Medulla oblongata (tissue), 1 donor: Measurements from ENCODE around the gene RPS16.

Experiments used
- DNase-seq: peaks from one replicate; pipeline ENCODE4 v3.0.0-alpha.2; 2015; ENCODE audit errors: extremely low spot score

Gene RPS16

GRCh38 chr19:39388657-39389056 lies 47.1 kb downstream of the RPS16 start:
- DNase-seq: no peak

GRCh38 chr19:39386557-39386956 lies 49.2 kb downstream of the RPS16 start:
- no peak for DNase-seq

DNA sequence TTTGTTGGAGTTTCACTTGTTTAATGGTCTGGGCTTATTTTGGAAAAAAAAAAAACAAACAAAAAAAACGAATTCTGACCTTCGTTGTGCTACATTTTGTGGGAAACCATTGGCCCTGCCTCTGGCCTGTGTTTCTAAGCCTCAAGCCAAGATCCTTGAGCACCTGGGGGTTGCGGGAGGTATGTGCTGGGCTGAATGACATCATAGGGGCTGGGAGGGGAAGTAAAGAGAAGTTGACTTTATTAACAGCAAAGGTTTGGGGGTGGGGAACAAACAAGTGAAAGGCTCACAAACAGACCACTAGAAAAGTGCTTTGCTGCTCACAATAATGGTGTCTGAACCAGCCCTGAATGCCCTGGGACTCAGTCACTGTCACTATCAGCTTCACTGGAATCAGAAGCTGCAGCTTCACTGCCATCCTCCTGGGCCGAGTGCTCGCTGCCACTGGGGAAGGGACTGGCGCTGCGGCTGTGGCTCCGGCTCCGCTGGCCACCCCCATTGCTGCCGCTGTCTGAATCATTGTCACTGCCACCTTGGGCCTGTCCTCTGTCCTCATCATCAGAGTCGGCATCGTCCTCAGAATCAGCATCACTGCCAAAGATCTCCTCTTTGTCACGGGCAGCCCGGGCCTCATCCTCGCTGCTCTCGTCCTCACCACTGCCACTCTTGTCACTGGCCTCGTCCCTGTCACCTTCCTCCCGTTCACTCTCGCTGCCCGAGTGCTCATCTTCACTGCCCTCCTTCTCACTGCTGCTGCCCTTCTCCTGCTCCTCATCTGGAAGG lies 49.9 kb downstream of the RPS16 start:
- DNase-seq: no peak

GRCh38 chr19:39384839-39385568 lies 50.7 kb downstream of the RPS16 start:
- no peak for DNase-seq
